ENCODE results near the gene ZC3H12A. TPM values are rescaled to one million over a fixed set of nuclear protein-coding genes. Genes with fewer than 3 reads are reported as not detected.

ZC3H12A gene
- total and polyA plus RNA-seq, 4 donors: 19.1 to 125 (median 33.7) TPM

- H3K27ac ChIP-seq (ENCODE audit: low read depth in 1 of 2, low read length in 1 of 2): peak overlapping the region in 1 of 2 donors; percentile 78
Observed at GRCh38 chr1:37484325-37485051, 10.1 kb downstream of the ZC3H12A start.

GRCh38 chr1:37485902-37486679, 11.7 kb downstream of the ZC3H12A start:
- Histone ChIP-seq H3K4me1 (ENCODE audit: control insufficient read depth in 5 of 5, insufficient read depth in 5 of 5, low read length in 5 of 5) (peaks cover 0 to 19% (median 6%) of the 10 kb centered on the region in 5 donors), H3K9me3 (ENCODE audit: control insufficient read depth in 4 of 4, insufficient read depth in 3 of 4, low read length in 3 of 4) (no peaks in the 10 kb centered on the region), H3K27ac (ENCODE audit: low read depth in 1 of 2, low read length in 1 of 2) (peak overlapping the region in 1 of 2 donors; percentile 85), H3K36me3 (ENCODE audit: control insufficient read depth in 4 of 4, insufficient read depth in 4 of 4, low read length in 4 of 4) (peaks cover 6 to 37% (median 19%) of the 10 kb centered on the region in 4 donors), H3K9ac (ENCODE audit: insufficient read depth in 1 of 2, low read length in 2 of 2) (peak overlapping the region in 1 of 2 donors; percentile 16), H3K27me3 (ENCODE audit: control insufficient read depth in 3 of 3, insufficient read depth in 3 of 3, low read length in 2 of 3) (no peaks in the 10 kb centered on the region), H3K4me3 (no peak overlapping the region)
- DNase-seq (no peak), ATAC-seq (ENCODE audit: insufficient read depth, low FRiP score) (no peak)
- WGBS, 2 donors: 22 to 40% methylated on average over 6 of the region's 6 CpGs
- no peak for TF ChIP-seq CTCF (IDR thresholded peaks at IDR 0.05; ENCODE audit: control extremely low read depth, extremely low read depth)

More at GRCh38 chr1:37484325-37485051, 10.1 kb downstream of the ZC3H12A start:
- no peak overlapping the region for H3K4me3 ChIP-seq
- 68 to 77% methylated on average over 7 of the region's 7 CpGs for WGBS, 2 donors
- no peak for TF ChIP-seq CTCF (IDR thresholded peaks at IDR 0.05; ENCODE audit: control extremely low read depth, extremely low read depth)
- ATAC-seq (ENCODE audit: insufficient read depth, low FRiP score): no peak
- DNase-seq: no peak
- H3K9me3 ChIP-seq (ENCODE audit: control insufficient read depth in 4 of 4, insufficient read depth in 3 of 4, low read length in 3 of 4): no peaks in the 10 kb centered on the region
- peaks cover 0 to 28% (median 6%) of the 10 kb centered on the region in 5 donors for H3K4me1 ChIP-seq (ENCODE audit: control insufficient read depth in 5 of 5, insufficient read depth in 5 of 5, low read length in 5 of 5)
- H3K36me3 ChIP-seq (ENCODE audit: control insufficient read depth in 4 of 4, insufficient read depth in 4 of 4, low read length in 4 of 4): peaks cover 6 to 42% (median 12%) of the 10 kb centered on the region in 4 donors
- no peak overlapping the region for H3K9ac ChIP-seq (ENCODE audit: insufficient read depth in 1 of 2, low read length in 2 of 2)
- no peaks in the 10 kb centered on the region for H3K27me3 ChIP-seq (ENCODE audit: control insufficient read depth in 3 of 3, insufficient read depth in 3 of 3, low read length in 2 of 3)

GRCh38 chr1:37486680-37487618, 12.6 kb downstream of the ZC3H12A start:
- Histone ChIP-seq H3K27ac (ENCODE audit: low read depth in 1 of 2, low read length in 1 of 2) (peak overlapping the region; percentile 27 to 85), H3K4me1 (ENCODE audit: control insufficient read depth in 5 of 5, insufficient read depth in 5 of 5, low read length in 5 of 5) (peaks cover 0 to 19% (median 6%) of the 10 kb centered on the region in 5 donors), H3K36me3 (ENCODE audit: control insufficient read depth in 4 of 4, insufficient read depth in 4 of 4, low read length in 4 of 4) (peaks cover 6 to 29% (median 15%) of the 10 kb centered on the region in 4 donors), H3K9ac (ENCODE audit: insufficient read depth in 1 of 2, low read length in 2 of 2) (peak overlapping the region in 1 of 2 donors; percentile 16), H3K27me3 (ENCODE audit: control insufficient read depth in 3 of 3, insufficient read depth in 3 of 3, low read length in 2 of 3) (no peaks in the 10 kb centered on the region), H3K4me3 (no peak overlapping the region), H3K9me3 (ENCODE audit: control insufficient read depth in 4 of 4, insufficient read depth in 3 of 4, low read length in 3 of 4) (no peaks in the 10 kb centered on the region)
- DNase-seq: peak; percentile 74 to 76 (median 75)
- ATAC-seq (ENCODE audit: insufficient read depth, low FRiP score): peak; percentile 85
- WGBS, 2 donors: 13 to 16% methylated on average over 10 of the region's 10 CpGs
- peak; percentile 95 for TF ChIP-seq CTCF (IDR thresholded peaks at IDR 0.05; ENCODE audit: control extremely low read depth, extremely low read depth)
